ENCODE data around the gene CHD9. TPM values are rescaled to one million over a fixed set of nuclear protein-coding genes. Genes with fewer than 3 reads are reported as not detected.
"Not testable (repeated sequence)": the region's sequence is repeated elsewhere in the genome, so short reads cannot be mapped to it uniquely, and the experiment has no call there.

Gene CHD9
- total RNA-seq, 4 donors from 2014 or later = 37.4 to 112 (median 64.4) TPM

DNA sequence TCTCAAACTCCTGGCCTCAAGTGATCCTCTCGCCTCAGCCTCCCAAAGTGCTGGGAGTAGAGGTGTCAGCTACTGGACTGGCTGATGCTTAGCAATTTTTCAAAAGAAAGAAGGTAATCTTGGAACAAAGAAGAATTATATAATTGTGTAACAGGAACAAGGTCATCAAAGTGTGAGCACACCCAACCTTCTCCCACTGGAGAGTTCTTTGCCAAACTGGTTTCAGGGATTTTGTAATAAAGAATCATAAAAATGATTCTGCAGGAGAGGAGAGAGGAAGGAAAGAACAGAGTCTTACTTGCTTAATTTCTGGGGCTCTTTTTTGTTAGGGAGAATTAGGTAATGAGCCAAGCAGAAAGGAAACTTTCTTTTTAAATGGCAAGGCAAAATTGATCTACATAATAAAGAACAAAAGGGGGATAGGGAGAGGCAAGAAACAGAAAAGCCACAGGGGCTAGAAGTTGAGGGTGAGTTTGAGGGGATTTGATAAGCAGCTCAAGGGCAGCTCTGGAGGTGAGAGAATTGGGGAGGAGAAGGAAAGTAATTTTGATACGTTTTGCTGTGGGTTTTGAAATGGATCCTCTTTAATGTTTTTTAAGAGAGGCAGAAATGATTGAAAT, 23.4 kb upstream of the CHD9 start:
- Histone ChIP-seq H3K9me3 (no peaks in the 10 kb centered on the region), H3K27me3 (no peaks in the 10 kb centered on the region), H3K36me3 (no peaks in the 10 kb centered on the region), H3K27ac (peak overlapping the region in 3 of 4 donors; percentile 16 to 50 (median 41)), H3K4me3 (no peak overlapping the region), H3K4me1 (peaks cover 0 to 20% (median 4%) of the 10 kb centered on the region in 4 donors)
- intact Hi-C loops (cut with DNase I; ENCODE audit: low total_unique reads) (no loop called here), in situ Hi-C loops (cut with MboI; ENCODE audit: low pct_ligation_motif_present in 1 of 4, low pct_unique_long_range_greater_than_20kb in 1 of 4, low sequenced_read_pairs in 3 of 4) (no loop called here)
- DNase-seq = no peak
- 36 to 39% methylated on average over 2 of the region's 2 CpGs for WGBS, 2 donors (ENCODE audit: low coverage in 1 of 2)
- TF ChIP-seq, protein P1, sequence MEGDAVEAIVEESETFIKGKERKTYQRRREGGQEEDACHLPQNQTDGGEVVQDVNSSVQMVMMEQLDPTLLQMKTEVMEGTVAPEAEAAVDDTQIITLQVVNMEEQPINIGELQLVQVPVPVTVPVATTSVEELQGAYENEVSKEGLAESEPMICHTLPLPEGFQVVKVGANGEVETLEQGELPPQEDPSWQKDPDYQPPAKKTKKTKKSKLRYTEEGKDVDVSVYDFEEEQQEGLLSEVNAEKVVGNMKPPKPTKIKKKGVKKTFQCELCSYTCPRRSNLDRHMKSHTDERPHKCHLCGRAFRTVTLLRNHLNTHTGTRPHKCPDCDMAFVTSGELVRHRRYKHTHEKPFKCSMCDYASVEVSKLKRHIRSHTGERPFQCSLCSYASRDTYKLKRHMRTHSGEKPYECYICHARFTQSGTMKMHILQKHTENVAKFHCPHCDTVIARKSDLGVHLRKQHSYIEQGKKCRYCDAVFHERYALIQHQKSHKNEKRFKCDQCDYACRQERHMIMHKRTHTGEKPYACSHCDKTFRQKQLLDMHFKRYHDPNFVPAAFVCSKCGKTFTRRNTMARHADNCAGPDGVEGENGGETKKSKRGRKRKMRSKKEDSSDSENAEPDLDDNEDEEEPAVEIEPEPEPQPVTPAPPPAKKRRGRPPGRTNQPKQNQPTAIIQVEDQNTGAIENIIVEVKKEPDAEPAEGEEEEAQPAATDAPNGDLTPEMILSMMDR (IDR thresholded peaks at IDR 0.05) = no peak
- TF ChIP-seq POLR2AphosphoS5 (IDR thresholded peaks at IDR 0.05) = no peak
- no peak for TF ChIP-seq EP300 (IDR thresholded peaks at IDR 0.05; ENCODE audit: low read depth)
- TF ChIP-seq POLR2A (IDR thresholded peaks at IDR 0.05) = no peak

- Histone ChIP-seq H3K9me3 (no peaks in the 10 kb centered on the region), H3K36me3 (no peaks in the 10 kb centered on the region), H3K4me3 (no peak overlapping the region), H3K27ac (no peak overlapping the region), H3K27me3 (no peaks in the 10 kb centered on the region), H3K4me1 (peaks cover 0 to 20% (median 4%) of the 10 kb centered on the region in 4 donors)
- 45 to 80% methylated on average over 3 to 6 of the region's 6 CpGs for WGBS, 2 donors (ENCODE audit: low coverage in 1 of 2)
- TF ChIP-seq, protein P1 (IDR thresholded peaks at IDR 0.05) = no peak
- no peak for TF ChIP-seq POLR2AphosphoS5 (IDR thresholded peaks at IDR 0.05)
- no peak for TF ChIP-seq EP300 (IDR thresholded peaks at IDR 0.05; ENCODE audit: low read depth)
- no peak for TF ChIP-seq POLR2A (IDR thresholded peaks at IDR 0.05)
- in situ Hi-C loops (cut with MboI; ENCODE audit: low pct_ligation_motif_present in 1 of 4, low pct_unique_long_range_greater_than_20kb in 1 of 4, low sequenced_read_pairs in 3 of 4) (no loop called here), intact Hi-C loops (cut with DNase I; ENCODE audit: low total_unique reads) (no loop called here)
- no peak for DNase-seq
Observed at GRCh38 chr16:53034306-53034705, 20.5 kb upstream of the CHD9 start.

GRCh38 chr16:53035176-53035942, 19.4 kb upstream of the CHD9 start:
- Histone ChIP-seq H3K4me3 (no peak overlapping the region), H3K36me3 (no peaks in the 10 kb centered on the region), H3K27ac (no peak overlapping the region), H3K27me3 (no peaks in the 10 kb centered on the region), H3K4me1 (peaks cover 0 to 18% (median 4%) of the 10 kb centered on the region in 4 donors), H3K9me3 (no peaks in the 10 kb centered on the region)
- TF ChIP-seq POLR2A (IDR thresholded peaks at IDR 0.05) = no peak
- TF ChIP-seq, protein P1 (IDR thresholded peaks at IDR 0.05) = no peak
- no peak for TF ChIP-seq EP300 (IDR thresholded peaks at IDR 0.05; ENCODE audit: low read depth)
- TF ChIP-seq POLR2AphosphoS5 (IDR thresholded peaks at IDR 0.05) = no peak
- in situ Hi-C loops (cut with MboI; ENCODE audit: low pct_ligation_motif_present in 1 of 4, low pct_unique_long_range_greater_than_20kb in 1 of 4, low sequenced_read_pairs in 3 of 4) = no loop called here
- whole genome bisulfite sequencing, 2 donors (ENCODE audit: low coverage in 1 of 2) = 70 to 77% methylated on average over 1 to 3 of the region's 3 CpGs
- intact Hi-C loops (cut with DNase I; ENCODE audit: low total_unique reads) = no loop called here
- DNase-seq = no peak

- no peak overlapping the region for H3K4me3 ChIP-seq
- no peak for TF ChIP-seq POLR2A (IDR thresholded peaks at IDR 0.05)
- no peak for TF ChIP-seq EP300 (IDR thresholded peaks at IDR 0.05; ENCODE audit: low read depth)
- TF ChIP-seq, protein P1 (IDR thresholded peaks at IDR 0.05) = no peak
- no peak for TF ChIP-seq POLR2AphosphoS5 (IDR thresholded peaks at IDR 0.05)
- no peak for DNase-seq
- no peaks in the 10 kb centered on the region for H3K27me3 ChIP-seq
- in situ Hi-C loops (cut with MboI; ENCODE audit: low pct_ligation_motif_present in 1 of 4, low pct_unique_long_range_greater_than_20kb in 1 of 4, low sequenced_read_pairs in 3 of 4) = no loop called here
- no peaks in the 10 kb centered on the region for H3K9me3 ChIP-seq
- 85 to 100% methylated on average over 1 to 6 of the region's 6 CpGs for WGBS, 2 donors (ENCODE audit: low coverage in 1 of 2)
- peaks cover 0 to 12% (median 5%) of the 10 kb centered on the region in 4 donors for H3K4me1 ChIP-seq
- H3K36me3 ChIP-seq = no peaks in the 10 kb centered on the region
- intact Hi-C loops (cut with DNase I; ENCODE audit: low total_unique reads) = no loop called here
- no peak overlapping the region for H3K27ac ChIP-seq
Observed at GRCh38 chr16:53036066-53036465, 18.7 kb upstream of the CHD9 start.

- H3K9me3 ChIP-seq; in situ Hi-C loops (cut with MboI; ENCODE audit: low pct_ligation_motif_present in 1 of 4, low pct_unique_long_range_greater_than_20kb in 1 of 4, low sequenced_read_pairs in 3 of 4); H3K36me3 ChIP-seq; H3K4me3 ChIP-seq; DNase-seq; intact Hi-C loops (cut with DNase I; ENCODE audit: low total_unique reads); H3K27ac ChIP-seq; H3K27me3 ChIP-seq: not testable (repeated sequence)
- peaks cover 0 to 12% (median 8%) of the 10 kb centered on the region in 4 donors for H3K4me1 ChIP-seq
- WGBS, 2 donors (ENCODE audit: low coverage in 1 of 2) = 78% methylated on average over 6 of the region's 6 CpGs; no CpG with 5 or more reads in 1 of the 2 donors
Observed at GRCh38 chr16:53036711-53037110, 18.1 kb upstream of the CHD9 start.
